ENCODE data around the gene IFFO2.

The IFFO2 gene

DNA sequence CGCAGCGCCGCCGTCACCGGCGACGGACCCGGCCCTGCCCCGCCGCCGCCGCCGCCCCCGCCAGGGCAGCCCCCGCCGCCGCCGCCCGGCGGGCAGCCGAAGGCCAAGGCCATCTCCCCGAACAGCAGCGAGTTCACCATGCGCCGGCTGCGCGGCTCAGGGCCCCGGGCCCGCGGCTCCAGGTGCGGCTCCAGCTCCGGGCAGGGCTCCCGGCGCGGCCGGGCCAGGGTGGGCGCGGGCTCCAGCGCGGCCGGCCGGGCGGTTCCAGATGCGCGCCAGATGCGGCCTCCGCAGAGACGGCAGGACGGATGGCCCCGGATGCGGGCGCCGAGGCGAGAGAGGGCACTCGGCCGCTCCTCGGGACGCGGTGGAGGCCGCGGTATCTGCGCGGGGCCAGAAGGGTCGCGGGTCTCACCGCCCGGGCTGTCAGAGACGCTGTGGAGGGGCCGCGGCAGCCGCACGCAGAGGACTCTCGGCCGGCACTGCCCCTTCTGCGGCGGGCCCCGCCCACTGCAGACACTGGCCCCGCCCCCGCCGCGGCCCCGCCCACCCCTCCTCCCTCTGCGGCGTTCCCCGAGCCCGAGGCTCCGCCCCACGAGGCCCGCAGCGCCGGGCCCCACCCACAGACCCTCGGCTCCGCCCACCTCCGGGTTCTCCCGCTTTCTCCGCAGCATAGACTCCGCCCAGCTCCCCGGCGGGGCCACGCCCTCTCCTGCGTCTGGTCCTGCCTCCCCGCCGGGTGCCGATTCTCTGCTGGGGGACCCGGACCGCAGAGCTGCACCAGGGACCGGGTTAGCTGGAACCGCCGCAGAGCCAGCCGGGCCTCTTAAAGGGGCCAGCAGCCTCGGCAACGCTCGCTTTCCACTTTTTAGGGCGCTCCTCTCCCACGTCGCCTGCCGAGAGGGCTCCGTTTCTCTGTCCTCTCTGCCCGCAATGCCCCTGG lies at the start of gene IFFO2:
TSS of gene IFFO2 (minus strand) at position 484 of the 943 bp plus-strand sequence. CDS start at position 140, 344 bp downstream.
- in situ Hi-C loops (cut with MboI; ENCODE audit: low sequenced_read_pairs) = no loop called here

DNA sequence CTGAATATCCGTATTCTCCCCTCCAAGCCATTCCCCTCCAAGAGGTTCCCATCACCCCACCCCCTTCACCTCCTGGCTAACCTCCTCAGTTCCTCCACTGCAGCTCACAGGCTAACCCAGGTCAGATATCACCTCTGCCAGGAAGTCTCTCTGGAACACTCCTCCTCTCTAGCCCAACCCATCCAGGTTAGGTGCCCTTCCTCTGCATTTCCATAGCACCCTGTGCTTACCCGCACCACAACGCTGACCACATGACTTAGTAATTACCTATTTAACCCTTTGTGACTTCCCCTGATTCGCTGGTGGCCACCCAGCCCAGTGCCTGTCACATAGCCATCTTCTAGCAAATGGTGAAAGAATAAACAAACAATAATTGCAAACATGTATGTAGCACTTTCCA lies 49.5 kb upstream of the IFFO2 start:
- in situ Hi-C loops (cut with MboI; ENCODE audit: low sequenced_read_pairs) = no loop called here

DNA sequence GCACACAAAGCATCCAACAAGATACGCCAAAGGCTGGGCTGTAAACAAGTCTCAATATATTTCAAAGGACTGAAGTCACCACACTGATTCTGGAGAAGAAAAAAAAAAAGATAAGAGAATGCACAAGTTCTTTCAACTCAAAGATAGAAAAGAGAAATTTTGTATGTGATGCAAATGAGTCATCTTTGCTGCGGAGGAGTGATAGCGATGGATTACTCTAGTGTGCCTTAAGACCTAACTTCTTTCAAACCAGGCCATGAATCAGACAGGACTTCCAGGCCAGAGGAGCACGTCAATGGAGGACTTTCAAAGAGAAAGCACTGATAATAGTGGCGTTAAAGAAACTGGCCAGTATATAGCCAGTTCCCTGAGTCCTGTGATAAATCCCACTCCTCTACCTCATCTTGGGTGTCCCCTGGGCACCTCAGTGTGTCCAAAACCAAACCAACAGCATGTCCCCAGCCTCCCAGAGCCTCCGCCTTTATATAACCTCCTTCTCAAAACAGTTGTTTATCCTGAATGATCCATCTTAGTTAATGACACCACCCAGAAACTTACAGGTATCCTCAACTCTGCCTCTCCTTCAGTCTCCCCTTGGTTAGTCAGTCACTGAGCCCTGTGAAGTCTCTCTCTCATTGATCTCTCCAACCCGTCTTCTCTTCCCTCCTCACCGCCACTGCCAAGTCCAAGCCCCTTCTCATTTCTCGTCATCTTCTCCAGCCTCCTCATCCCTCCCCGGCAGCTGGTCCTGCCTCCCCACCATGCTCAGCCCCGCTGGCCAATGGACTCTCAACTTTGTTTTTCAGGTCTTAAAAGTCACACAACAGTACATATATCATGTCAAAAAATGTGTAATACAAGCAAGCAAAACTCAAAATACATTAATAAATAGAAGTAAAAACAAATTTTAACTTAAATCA lies 47.2 kb upstream of the IFFO2 start:
- in situ Hi-C loops (cut with MboI; ENCODE audit: low sequenced_read_pairs) = no loop called here

DNA sequence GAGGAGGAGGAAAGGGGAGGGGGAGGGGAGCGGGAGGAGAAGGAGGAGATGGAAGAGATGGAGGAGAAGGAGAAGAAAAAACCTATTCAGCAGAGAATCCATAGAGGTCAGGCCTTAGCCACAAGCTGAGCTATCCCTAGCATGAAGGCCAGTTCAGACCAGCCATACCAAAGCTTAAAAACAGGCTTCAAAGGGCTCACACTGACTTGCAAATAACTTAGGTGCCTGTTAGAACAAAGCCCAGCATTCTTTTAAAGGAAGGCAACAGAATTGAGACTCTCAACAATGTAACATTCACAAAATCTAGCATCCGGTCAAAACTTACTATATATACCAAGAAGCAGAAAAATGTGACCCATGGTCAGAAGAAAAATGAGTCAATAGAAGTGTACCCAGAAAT lies 43.6 kb upstream of the IFFO2 start:
- in situ Hi-C loops (cut with MboI; ENCODE audit: low sequenced_read_pairs) = no loop called here

DNA sequence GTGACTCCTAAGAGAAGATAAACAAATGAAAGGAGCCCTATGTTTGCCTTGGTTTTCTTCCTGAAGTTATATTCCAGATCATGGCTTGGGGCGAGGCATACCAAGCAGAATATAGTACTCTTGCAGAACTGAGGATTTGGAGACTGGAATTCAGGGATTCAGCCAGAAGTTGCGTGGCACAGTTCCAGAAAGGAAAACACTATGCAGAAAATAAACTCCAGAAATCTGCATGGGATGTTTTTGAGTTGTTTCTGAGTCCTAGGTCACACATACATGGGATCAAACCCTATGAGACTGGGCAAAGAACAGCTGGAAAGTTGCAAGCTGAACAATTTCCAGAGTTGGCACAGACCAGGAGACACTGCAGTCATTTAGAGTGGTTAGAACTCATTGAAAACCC lies 42.9 kb upstream of the IFFO2 start:
- in situ Hi-C loops (cut with MboI; ENCODE audit: low sequenced_read_pairs) = no loop called here

DNA sequence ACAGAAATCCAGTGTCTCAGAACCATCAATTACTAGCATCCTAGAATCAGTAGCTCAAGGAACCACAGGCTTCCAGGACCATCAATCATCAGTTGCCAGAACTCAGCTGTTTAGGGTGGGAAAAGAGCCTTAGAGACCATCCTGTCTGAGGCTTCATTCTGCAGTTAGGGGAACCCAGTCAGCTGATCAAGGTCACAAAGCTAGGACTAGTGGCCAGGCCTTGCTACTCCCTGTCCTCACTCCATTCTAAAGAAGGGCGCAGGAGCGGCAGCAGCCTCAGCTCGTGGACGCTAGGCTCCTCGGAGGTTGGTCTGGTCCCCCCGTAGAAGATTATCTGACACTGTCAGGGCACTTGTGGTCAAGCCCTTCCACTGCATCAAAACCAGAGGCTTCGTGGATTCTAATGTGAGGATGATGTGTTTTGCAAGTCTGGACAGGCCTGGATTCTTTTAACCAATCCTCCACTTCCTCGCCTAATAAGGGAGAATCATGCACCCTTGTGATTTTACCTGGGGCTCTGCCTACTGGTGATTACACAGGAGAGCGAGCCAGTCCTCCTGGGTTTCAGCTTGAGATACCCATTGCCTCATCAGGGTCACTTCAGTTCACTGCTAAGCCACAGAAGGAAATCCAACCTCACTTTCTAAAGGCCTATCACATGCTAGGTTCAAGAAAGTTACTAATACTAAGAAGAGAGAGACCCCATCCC lies 41.7 kb upstream of the IFFO2 start:
- in situ Hi-C loops (cut with MboI; ENCODE audit: low sequenced_read_pairs) = no loop called here

DNA sequence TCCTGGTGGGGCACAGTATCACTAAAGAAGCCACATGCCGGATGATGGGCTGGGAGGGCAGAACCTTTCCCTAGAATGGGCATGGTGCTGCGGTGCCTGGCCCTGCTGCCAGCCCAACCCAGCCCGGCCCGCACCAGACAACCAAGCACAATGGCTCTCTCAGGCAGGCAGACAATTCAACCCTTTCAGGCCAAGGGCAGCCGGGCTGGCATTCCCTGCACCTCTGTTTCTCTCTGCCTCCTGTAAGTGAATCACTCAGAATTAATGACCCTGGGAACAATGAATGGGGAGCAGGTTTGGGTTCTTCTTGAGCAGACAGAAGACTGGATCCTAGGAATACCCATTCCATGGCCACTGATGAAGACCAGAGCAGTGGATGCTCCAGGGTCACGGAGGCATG lies 41.0 kb upstream of the IFFO2 start:
- in situ Hi-C loops (cut with MboI; ENCODE audit: low sequenced_read_pairs) = no loop called here

DNA sequence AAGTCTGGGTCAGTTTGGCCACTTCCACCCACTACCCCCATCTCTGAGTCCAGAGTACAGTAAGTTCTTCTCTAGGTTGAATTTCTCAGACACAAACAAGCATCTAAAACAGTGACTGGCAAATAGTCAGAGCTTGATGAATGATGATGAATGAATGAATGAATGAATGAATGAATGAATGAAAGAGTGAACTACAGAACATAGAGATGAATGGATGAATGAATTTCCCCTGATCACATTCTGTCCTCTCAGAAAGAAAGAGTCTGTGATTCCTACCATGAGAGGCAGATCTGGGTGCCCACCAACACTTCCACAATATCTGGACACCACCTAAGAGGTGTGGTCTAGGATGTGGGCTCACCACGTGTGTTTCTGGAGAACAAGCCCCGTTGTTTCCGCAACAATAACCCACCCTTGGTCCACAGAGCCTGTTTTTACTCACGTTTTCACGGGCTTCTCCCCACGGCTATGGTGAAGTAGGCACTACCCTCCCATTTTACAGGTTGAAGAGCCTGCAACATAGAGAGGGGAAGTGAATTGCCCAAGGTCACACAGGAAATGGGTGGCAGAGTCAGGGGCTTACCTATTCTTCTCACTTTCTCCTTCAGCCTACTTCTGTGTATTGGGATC lies 40.2 kb upstream of the IFFO2 start:
- in situ Hi-C loops (cut with MboI; ENCODE audit: low sequenced_read_pairs) = no loop called here

DNA sequence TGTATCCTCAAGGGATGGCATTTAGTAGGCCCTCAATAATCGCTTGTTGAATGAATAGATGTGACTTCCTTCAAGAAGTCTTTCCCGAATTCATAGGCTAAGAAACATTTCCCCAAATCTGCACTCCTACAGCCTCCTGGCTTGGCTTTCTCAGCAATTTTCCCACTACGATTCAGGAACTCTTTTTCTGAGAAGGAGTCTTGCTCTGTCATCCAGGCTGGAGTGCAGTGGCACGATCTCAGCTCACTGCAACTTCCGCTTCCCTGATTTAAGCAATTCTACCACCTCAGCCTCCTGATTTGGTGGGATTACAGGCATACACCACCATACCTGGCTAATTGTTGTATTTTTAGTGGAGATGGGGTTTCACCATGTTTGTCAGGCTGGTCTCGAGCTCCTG lies 37.9 kb upstream of the IFFO2 start:
- in situ Hi-C loops (cut with MboI; ENCODE audit: low sequenced_read_pairs) = no loop called here

DNA sequence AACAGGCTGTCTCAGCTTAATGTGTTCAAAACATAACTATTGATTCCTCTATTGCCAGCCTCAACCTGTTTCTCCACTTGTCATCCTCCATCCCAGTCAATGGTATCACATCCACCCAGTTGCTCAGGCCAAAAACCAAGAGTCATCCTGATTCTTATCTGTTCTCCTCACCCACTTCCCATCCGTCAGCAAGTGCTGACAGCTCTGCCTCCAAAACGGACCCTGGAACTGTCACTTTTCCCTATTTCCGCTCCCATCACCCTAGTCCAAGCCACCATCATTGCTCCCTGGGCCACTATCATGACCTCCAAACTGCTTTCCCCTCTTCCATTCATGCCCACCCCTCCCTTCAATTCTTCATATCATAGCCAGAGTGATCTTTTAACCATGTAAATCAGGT lies 36.2 kb upstream of the IFFO2 start:
- in situ Hi-C loops (cut with MboI; ENCODE audit: low sequenced_read_pairs) = no loop called here

DNA sequence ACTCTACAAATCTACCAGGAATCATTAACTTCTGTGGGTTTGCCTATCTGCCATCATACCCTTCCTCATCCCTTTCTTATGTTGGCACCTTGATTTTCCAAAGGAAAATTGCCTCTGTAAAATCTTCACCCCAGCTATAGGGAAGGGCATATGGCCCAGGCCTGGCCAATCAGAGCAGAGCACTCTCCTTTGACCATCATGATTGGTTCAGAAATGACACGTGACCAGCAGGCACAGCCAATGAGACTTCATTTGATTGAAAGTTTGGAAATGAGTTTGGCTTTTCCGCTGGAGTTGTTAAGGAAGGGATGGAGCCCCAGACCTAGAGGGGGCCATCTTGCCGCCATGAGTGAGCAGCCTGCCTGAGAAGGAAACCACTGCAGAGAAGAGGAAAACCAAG lies 35.1 kb upstream of the IFFO2 start:
- in situ Hi-C loops (cut with MboI; ENCODE audit: low sequenced_read_pairs) = no loop called here

DNA sequence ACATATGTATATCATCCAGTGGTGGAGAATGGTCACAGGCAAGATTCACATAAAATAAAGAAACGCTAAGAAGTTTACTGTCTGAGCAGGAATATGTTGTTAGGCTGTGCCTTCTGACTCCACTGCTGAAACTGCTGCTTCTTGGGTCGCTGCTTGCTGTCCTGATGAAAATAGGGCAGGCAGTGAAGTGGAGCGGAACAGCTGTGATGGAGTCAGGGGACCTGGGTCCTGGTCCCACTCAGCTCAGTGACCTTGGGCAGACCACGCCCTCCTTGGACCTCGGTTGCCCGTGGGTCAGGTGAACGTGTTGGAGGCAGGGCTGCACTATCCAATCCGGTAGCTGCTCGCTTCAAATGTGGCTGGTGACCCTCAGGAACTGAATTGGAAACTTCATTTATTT lies 33.4 kb upstream of the IFFO2 start:
- in situ Hi-C loops (cut with MboI; ENCODE audit: low sequenced_read_pairs) = no loop called here

DNA sequence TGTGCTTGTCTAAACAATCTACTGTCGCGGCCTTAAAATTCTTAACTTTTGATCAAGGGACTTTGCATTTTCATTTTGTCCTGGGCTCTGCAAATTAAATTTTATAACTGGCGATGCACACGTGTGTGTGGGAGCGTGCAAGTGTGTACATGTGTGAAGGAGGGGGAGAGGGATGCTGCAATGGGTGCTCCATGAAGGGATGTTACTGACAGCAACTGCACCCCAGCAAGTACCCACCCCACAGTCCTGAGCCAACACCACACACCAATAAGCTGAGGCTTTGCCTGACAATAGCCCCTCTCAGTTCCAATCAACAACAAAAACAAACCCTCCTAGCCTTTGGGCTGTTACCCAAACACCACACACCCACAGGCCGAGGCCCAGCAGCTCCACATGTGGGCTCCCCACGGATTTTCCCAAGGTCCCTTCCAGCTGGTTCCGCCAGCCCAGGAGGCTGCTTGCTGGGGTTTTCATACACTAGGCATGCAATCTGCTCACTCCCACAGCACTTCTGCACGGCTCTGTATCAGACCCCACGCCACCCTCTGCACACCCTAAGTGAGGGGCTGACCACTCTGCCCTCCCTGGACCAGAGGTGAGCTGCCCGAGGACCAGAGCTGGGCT lies 32.8 kb upstream of the IFFO2 start:
- in situ Hi-C loops (cut with MboI; ENCODE audit: low sequenced_read_pairs) = no loop called here

DNA sequence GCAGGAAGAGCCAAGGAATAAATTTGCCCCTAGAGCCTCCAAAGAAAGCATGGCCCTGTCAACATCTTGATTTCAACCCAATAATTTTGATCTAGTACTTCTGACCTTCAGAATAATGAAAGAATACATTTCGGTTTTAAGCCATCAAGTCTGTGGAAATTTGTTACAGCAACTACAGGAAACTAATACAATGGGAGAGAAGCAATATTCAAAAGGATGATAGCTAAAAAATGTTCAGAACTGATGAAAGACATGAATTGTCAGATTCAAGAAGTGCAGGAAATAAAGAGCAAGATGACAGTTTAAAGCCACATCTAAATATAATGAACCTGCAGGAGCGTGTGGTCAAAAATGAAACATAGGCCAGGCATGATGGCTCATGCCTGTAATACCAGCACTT lies 24.8 kb upstream of the IFFO2 start:
- in situ Hi-C loops (cut with MboI; ENCODE audit: low sequenced_read_pairs) = no loop called here

DNA sequence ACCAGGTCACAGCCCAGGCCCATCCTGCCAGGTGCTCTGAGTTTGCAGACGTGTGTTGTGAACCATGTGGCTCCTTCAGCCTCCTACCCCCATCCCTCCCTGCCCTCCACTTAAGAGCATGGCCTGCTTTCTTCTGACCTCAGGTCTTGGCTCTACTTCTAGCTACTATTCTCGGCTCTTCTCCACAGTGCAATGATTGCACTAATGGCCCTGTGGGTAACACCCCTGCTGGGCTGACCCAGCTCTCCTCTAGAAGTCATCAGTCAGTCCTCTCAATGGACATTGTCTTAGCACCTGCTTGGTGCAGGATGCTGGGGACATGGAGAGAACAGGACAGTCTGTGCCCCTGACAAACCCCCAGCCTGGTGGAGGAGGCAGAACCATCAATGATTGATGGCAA lies 22.2 kb upstream of the IFFO2 start:
- in situ Hi-C loops (cut with MboI; ENCODE audit: low sequenced_read_pairs) = no loop called here

DNA sequence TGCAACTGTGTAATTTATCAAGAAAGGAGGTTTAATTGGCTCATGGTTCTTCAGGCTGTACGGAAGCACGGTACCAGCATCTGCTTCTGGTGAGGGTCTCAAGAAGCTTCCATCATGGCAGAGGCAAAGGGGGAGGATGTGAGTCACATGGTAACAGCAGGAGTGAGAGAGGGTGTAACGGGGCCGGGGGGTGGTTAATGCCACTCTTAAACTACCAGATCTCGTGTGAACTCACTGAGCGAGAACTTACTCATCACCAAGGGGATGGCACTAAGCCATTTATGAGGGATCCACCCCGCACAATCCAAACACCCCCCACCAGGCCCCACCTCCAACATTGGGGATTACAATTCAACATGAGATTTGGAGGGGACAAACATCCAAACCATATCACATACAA lies 21.0 kb upstream of the IFFO2 start:
- in situ Hi-C loops (cut with MboI; ENCODE audit: low sequenced_read_pairs) = no loop called here

DNA sequence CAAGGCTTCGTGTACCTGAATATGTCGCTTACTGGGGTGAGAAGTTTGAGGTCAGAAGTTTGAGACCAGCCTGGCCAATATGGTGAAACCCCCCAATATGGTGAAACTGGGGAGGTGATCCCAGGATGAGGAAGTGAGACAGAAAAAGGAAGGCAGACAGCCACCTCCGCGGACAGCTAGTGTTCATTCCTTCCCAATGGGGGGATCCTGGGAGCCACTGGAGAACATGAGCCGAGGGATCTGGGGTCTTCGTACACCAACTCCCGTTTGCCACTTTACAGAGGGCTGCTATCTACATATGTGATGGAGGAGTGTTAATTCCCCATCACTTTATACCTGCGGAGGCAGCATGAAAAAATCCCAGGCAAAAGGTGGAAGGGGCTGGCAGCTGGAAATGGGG lies 19.6 kb upstream of the IFFO2 start:
- in situ Hi-C loops (cut with MboI; ENCODE audit: low sequenced_read_pairs) = no loop called here

DNA sequence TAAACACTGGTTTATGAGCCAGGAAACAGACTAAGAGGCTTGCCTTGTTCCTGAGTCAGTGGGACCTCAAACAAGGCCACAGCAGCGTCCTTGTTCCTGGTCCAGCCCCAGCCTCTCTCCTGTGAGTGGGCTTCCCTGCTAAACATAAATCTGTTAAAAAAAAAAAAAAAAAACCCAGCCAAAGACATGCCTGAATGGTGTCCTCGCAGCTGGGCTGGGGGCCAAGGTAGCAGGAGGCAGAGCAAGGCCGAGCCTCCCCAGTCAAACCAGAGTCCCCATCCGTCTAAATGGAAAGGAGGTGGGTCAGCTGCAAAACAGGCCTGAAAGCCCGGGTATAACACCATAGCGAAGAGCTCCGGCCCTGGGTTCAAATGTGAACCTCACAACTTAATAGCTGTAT lies 18.1 kb upstream of the IFFO2 start:
- in situ Hi-C loops (cut with MboI; ENCODE audit: low sequenced_read_pairs) = no loop called here

DNA sequence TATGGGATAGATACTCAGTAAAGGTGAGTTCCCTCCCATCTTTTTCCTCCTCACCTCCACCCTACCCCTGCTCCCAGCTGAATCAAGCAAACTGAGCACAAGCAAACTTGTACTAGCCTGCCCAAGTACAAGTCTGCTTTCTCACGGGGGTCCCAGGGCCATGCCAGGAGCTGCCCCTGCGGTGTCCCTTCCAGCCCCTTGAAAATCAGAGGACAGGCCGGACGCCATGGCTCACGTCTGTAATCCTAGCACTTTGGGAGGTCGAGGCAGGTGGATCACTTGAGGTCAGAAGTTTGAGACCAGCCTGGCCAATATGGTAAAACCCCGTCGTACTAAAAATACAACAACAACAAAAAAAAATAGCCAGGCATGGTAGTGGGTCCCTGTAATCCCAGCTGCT lies 17.5 kb upstream of the IFFO2 start:
- in situ Hi-C loops (cut with MboI; ENCODE audit: low sequenced_read_pairs) = no loop called here

DNA sequence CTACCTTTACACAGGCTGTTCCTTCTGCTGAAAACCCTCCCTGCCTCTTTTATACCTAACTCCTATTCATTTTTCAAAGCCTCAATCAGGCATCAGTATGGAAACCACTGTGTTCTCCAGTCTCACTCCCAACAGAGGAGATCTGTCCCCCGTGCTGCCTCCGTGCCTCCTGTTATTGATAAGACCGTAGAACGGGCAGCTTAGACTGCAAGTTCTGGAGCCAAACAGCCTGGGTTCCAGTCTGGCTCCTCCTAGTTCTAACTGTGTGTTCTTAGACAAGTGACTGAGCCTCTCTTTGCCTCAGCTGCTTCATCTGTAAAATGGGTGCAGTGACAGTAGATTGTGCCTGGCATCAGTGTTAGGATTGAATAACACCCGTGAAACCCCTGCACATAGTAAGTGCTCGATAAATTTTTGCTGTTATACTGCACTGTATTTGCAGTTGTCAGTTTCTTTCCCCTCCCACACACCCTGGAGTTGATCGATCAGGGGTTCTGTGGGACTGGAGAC lies 17.0 kb upstream of the IFFO2 start:
- in situ Hi-C loops (cut with MboI; ENCODE audit: low sequenced_read_pairs) = no loop called here
